ENCODE measurements around the gene KCNJ15.

The KCNJ15 gene

GRCh38 chr21:38340131-38340530, 83.3 kb downstream of the KCNJ15 start:
- no peak overlapping the region for H3K4me3 ChIP-seq (ENCODE audit: low read depth, low read length)
- DNase-seq (ENCODE audit: low read depth) = no peak
- TF ChIP-seq POLR2A (IDR thresholded peaks at IDR 0.05; ENCODE audit: extremely low read depth, insufficient read length) (no peak), MAX (IDR thresholded peaks at IDR 0.05; ENCODE audit: low read depth, low read length) (no peak), MYC (IDR thresholded peaks at IDR 0.05; ENCODE audit: low read depth, low read length) (no peak)
- TF ChIP-seq, protein P1, sequence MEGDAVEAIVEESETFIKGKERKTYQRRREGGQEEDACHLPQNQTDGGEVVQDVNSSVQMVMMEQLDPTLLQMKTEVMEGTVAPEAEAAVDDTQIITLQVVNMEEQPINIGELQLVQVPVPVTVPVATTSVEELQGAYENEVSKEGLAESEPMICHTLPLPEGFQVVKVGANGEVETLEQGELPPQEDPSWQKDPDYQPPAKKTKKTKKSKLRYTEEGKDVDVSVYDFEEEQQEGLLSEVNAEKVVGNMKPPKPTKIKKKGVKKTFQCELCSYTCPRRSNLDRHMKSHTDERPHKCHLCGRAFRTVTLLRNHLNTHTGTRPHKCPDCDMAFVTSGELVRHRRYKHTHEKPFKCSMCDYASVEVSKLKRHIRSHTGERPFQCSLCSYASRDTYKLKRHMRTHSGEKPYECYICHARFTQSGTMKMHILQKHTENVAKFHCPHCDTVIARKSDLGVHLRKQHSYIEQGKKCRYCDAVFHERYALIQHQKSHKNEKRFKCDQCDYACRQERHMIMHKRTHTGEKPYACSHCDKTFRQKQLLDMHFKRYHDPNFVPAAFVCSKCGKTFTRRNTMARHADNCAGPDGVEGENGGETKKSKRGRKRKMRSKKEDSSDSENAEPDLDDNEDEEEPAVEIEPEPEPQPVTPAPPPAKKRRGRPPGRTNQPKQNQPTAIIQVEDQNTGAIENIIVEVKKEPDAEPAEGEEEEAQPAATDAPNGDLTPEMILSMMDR (IDR thresholded peaks at IDR 0.05; ENCODE audit: low read depth, low read length) = no peak

DNA sequence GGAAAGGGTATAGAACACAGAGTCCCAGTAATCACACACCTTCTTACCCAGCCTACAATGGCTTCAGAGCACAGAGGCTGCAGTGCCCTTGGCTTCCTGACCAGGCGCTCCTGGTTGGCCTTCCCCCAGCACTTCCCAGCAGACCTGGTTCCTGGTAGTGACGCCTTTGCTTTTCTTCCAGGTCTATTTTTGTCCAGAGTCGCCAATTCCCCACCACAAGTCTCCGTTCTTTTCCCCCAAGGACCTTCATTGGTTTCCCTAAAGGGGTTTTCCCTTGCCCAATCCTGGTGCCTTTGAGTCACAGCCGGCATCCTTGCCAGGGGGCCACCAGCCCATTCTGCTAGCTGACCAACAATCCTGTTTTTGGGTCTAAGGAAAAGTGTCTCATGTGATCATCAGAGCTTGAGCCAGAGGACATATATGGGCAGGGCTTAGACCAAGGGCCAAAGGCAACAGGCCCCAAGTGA, 84.8 kb downstream of the KCNJ15 start:
- DNase-seq (ENCODE audit: low read depth) = no peak
- TF ChIP-seq, protein P1 (IDR thresholded peaks at IDR 0.05; ENCODE audit: low read depth, low read length) = no peak
- TF ChIP-seq POLR2A (IDR thresholded peaks at IDR 0.05; ENCODE audit: extremely low read depth, insufficient read length) (no peak), MYC (IDR thresholded peaks at IDR 0.05; ENCODE audit: low read depth, low read length) (no peak), MAX (IDR thresholded peaks at IDR 0.05; ENCODE audit: low read depth, low read length) (no peak)
- H3K4me3 ChIP-seq (ENCODE audit: low read depth, low read length) = no peak overlapping the region

GRCh38 chr21:38342739-38343138, 85.9 kb downstream of the KCNJ15 start:
- no peak for TF ChIP-seq MYC (IDR thresholded peaks at IDR 0.05; ENCODE audit: low read depth, low read length)
- no peak for TF ChIP-seq MAX (IDR thresholded peaks at IDR 0.05; ENCODE audit: low read depth, low read length)
- TF ChIP-seq, protein P1 (IDR thresholded peaks at IDR 0.05; ENCODE audit: low read depth, low read length) = no peak
- no peak for TF ChIP-seq POLR2A (IDR thresholded peaks at IDR 0.05; ENCODE audit: extremely low read depth, insufficient read length)
- DNase-seq (ENCODE audit: low read depth) = no peak
- H3K4me3 ChIP-seq (ENCODE audit: low read depth, low read length) = no peak overlapping the region

GRCh38 chr21:38343691-38344090, 86.9 kb downstream of the KCNJ15 start:
- no peak for DNase-seq (ENCODE audit: low read depth)
- TF ChIP-seq MAX (IDR thresholded peaks at IDR 0.05; ENCODE audit: low read depth, low read length) (no peak), POLR2A (IDR thresholded peaks at IDR 0.05; ENCODE audit: extremely low read depth, insufficient read length) (no peak)

GRCh38 chr21:38346286-38346685, 89.5 kb downstream of the KCNJ15 start:
- no peak overlapping the region for H3K4me3 ChIP-seq (ENCODE audit: low read depth, low read length)
- no peak for DNase-seq (ENCODE audit: low read depth)
- TF ChIP-seq, protein P1 (IDR thresholded peaks at IDR 0.05; ENCODE audit: low read depth, low read length) = no peak
- TF ChIP-seq MYC (IDR thresholded peaks at IDR 0.05; ENCODE audit: low read depth, low read length) (no peak), MAX (IDR thresholded peaks at IDR 0.05; ENCODE audit: low read depth, low read length) (no peak), POLR2A (IDR thresholded peaks at IDR 0.05; ENCODE audit: extremely low read depth, insufficient read length) (no peak)

More at GRCh38 chr21:38343691-38344090, 86.9 kb downstream of the KCNJ15 start:
- H3K4me3 ChIP-seq (ENCODE audit: low read depth, low read length) = no peak overlapping the region

DNA sequence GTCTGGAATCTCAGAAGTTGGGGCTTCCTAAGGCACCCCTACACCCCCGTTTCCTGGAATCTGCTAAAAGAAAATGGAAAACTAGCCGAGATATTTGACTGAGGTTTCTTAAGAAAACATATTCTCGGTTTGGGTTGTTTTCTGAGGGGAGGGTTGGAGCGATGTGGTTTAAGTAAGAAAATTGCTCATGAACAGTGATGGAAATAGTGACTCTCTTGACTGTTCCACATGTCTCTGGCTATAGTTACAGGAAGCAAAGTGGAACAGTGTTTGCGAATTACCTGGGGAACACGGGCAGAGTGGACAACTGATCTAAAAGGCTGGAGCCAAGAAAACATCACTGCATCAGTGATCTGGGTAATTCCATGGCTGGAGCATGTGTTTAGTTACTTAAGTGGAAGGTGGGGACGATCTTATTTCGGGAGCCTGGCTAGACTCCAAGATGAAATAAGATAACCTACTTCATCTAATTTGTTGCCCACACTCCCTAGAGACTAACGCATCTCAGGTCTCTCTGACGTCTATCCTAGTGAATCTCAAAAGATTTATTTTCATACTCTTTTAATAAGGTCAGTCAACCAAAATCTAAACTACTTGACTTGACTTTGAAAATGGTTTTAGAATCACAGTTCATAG, 92.4 kb downstream of the KCNJ15 start:
- no peak overlapping the region for H3K4me3 ChIP-seq (ENCODE audit: low read depth, low read length)
- TF ChIP-seq, protein P1 (IDR thresholded peaks at IDR 0.05; ENCODE audit: low read depth, low read length) = no peak
- TF ChIP-seq MAX (IDR thresholded peaks at IDR 0.05; ENCODE audit: low read depth, low read length) (no peak), POLR2A (IDR thresholded peaks at IDR 0.05; ENCODE audit: extremely low read depth, insufficient read length) (no peak), MYC (IDR thresholded peaks at IDR 0.05; ENCODE audit: low read depth, low read length) (no peak)
- DNase-seq (ENCODE audit: low read depth) = no peak

All from NB4 (cell line).